A549 (cell line): Measurements from ENCODE around the gene ALOX15. TPM values are rescaled to one million over a fixed set of nuclear protein-coding genes. Genes with fewer than 3 reads are reported as not detected.

ENCODE experiments used
- ATAC-seq, 2 experiments: fragments of 200-7000 bp in 1 of 2; fragments of >200 bp in 1 of 2; cut with Nextera tagmentation in 1 of 2; cut with Tn5 transposase in 1 of 2; 3 replicates each; pipeline versions ENCODE4 v1.8.0 to v1.9.1; 2018 to 2020; ENCODE audit warnings: mild to moderate bottlenecking in 1 of 2, moderate library complexity in 1 of 2
- CTCF ChIA-PET: fragments of 300-600 bp; sonication (Branson Sonifier 250); formaldehyde crosslinking; extraction: SDS; loops from one replicate; lab custom pipeline; 2021; ENCODE audit warnings: antibody characterized with exemption, inconsistent platforms; lab: Yijun Ruan, JAX
- POLR2A ChIA-PET: fragments of 350-600 bp; formaldehyde crosslinking; extraction: SDS; loops from one replicate; lab custom pipeline; 2021; ENCODE audit warnings: antibody characterized with exemption, inconsistent platforms; lab: Yijun Ruan, JAX
- DNase-seq, 2 experiments: peaks; one replicate each; pipeline versions ENCODE4 v3.0.0 to v3.0.0-alpha.2; 2011 to 2016; ENCODE audit warnings: low read depth in 1 of 2, low spot score in 1 of 2
- FAIRE-seq: peaks from 2 replicates; lab custom pipeline; 2011; peaks lifted over from hg19 to GRCh38; lab: Jason Lieb, UNC
- H3K27ac ChIP-seq, 2 experiments: fragments of >200 bp; sonication (Bioruptor Twin); formaldehyde crosslinking; 3 replicates each; pipeline ENCODE4 v1.5.1; 2016 to 2017
- H3K4me1 ChIP-seq: fragments of >200 bp; sonication (Bioruptor Twin); formaldehyde crosslinking; 3 replicates; pipeline ENCODE4 v1.6.1; 2016
- H3K4me2 ChIP-seq: fragments of >200 bp; sonication (Bioruptor Twin); formaldehyde crosslinking; 3 replicates; pipeline ENCODE4 v1.6.1; 2016
- H3K4me3 ChIP-seq: fragments of >200 bp; sonication (Bioruptor Twin); formaldehyde crosslinking; 3 replicates; pipeline ENCODE4 v1.5.1; 2016
- H3K9me3 ChIP-seq: fragments of >200 bp; sonication (Bioruptor Twin); formaldehyde crosslinking; 3 replicates; pipeline ENCODE4 v1.6.1; 2016
- BCL3 ChIP-seq: fragments of >200 bp; sonication (Bioruptor Twin); formaldehyde crosslinking; IDR thresholded peaks from 3 replicates; pipeline ENCODE4 v1.6.1; 2016
- CBX8 ChIP-seq: fragments of 200-600 bp; sonication (generic); IDR thresholded peaks from 2 replicates; pipeline ENCODE4 v1.6.1; 2016
- EHMT2 ChIP-seq: fragments of 200-600 bp; sonication (generic); IDR thresholded peaks from 2 replicates; pipeline ENCODE4 v1.6.1; 2016; ENCODE audit warnings: antibody characterized with exemption, low read depth, mild to moderate bottlenecking, moderate library complexity
- ELK1 ChIP-seq: fragments of 150-350 bp; IDR thresholded peaks from 2 replicates; pipeline ENCODE4 v1.6.1; 2014; ENCODE audit warnings: low read depth, mild to moderate bottlenecking, low read length
- FOSL2 ChIP-seq, 2 experiments: fragments of 450-650 bp in 1 of 2; fragments of >200 bp in 1 of 2; sonication (Bioruptor Twin) in 1 of 2; formaldehyde crosslinking; IDR thresholded peaks; 2 replicates each; pipeline versions ENCODE4 v1.5.0 to v1.6.1; 2016 to 2020; ENCODE audit warnings: mild to moderate bottlenecking in 1 of 2, moderate library complexity in 1 of 2
- GATA3 ChIP-seq: IDR thresholded peaks from 2 replicates; pipeline ENCODE4 v1.6.1; 2012; ENCODE audit warnings: borderline replicate concordance
- HDAC2 ChIP-seq: fragments of 200-600 bp; sonication (generic); IDR thresholded peaks from 2 replicates; pipeline ENCODE4 v1.6.1; 2016
- HEYL ChIP-seq: fragments of 250-450 bp; sonication (Bioruptor Pico); IDR thresholded peaks from 2 replicates; pipeline ENCODE4 v1.8.0; 2021; ENCODE audit warnings: mild to moderate bottlenecking, moderate library complexity
- HOXA7 ChIP-seq: fragments of 250-450 bp; sonication (Bioruptor Pico); IDR thresholded peaks from 2 replicates; pipeline ENCODE4 v1.5.0; 2020; ENCODE audit warnings: mild to moderate bottlenecking, moderate library complexity
- JUN ChIP-seq, 2 experiments: fragments of >200 bp; sonication (Bioruptor Twin); formaldehyde crosslinking; IDR thresholded peaks; 2 replicates in 1 of 2; 3 replicates in 1 of 2; pipeline ENCODE4 v1.6.1; 2016 to 2017
- JUNB ChIP-seq: fragments of >200 bp; sonication (Bioruptor Twin); formaldehyde crosslinking; IDR thresholded peaks from 2 replicates; pipeline ENCODE4 v1.6.1; 2016
- KDM1A ChIP-seq: fragments of 200-600 bp; sonication (generic); IDR thresholded peaks from 2 replicates; pipeline ENCODE4 v1.6.1; 2016; ENCODE audit warnings: low read depth, mild to moderate bottlenecking
- KDM5A ChIP-seq: fragments of 200-600 bp; sonication (generic); IDR thresholded peaks from 2 replicates; pipeline ENCODE4 v1.6.1; 2016; ENCODE audit warnings: antibody characterized with exemption, mild to moderate bottlenecking
- MAFK ChIP-seq: fragments of 450-650 bp; IDR thresholded peaks from 2 replicates; pipeline ENCODE4 v1.6.1; 2014; ENCODE audit not compliant: partially characterized antibody
- MYC ChIP-seq: IDR thresholded peaks from 2 replicates; pipeline ENCODE4 v1.6.1; 2012; ENCODE audit warnings: mild to moderate bottlenecking, inconsistent platforms, low read length, improper control_type of control experiment, borderline replicate concordance
- NFE2L2 ChIP-seq: fragments of 150-350 bp; conservative IDR thresholded peaks from 2 replicates; pipeline ENCODE4 v1.6.1; 2014; ENCODE audit warnings: low read length
- NR3C1 ChIP-seq: fragments of >200 bp; sonication (Bioruptor Twin); formaldehyde crosslinking; IDR thresholded peaks from 3 replicates; pipeline ENCODE4 v1.6.1; 2017
- PBX3 ChIP-seq: IDR thresholded peaks from 2 replicates; pipeline ENCODE4 v1.6.1; 2012
- POLR2A ChIP-seq: IDR thresholded peaks from 2 replicates; pipeline ENCODE4 v1.6.1; 2012; ENCODE audit warnings: mild to moderate bottlenecking, low read length
- RCOR1 ChIP-seq: fragments of 150-350 bp; IDR thresholded peaks from 2 replicates; pipeline ENCODE4 v1.6.1; 2014; ENCODE audit warnings: antibody characterized with exemption, low read length, low read depth
- RFX5 ChIP-seq: fragments of 450-650 bp; IDR thresholded peaks from 2 replicates; pipeline ENCODE4 v1.7.1; 2014; ENCODE audit warnings: antibody characterized with exemption, mild to moderate bottlenecking, moderate library complexity
- SMC3 ChIP-seq: fragments of >200 bp; sonication (Bioruptor Twin); formaldehyde crosslinking; IDR thresholded peaks from 3 replicates; pipeline ENCODE4 v1.6.1; 2018; ENCODE audit warnings: inconsistent platforms
- TFCP2L1 ChIP-seq: fragments of 250-450 bp; sonication (Bioruptor Pico); IDR thresholded peaks from 2 replicates; pipeline ENCODE4 v1.5.0; 2021; ENCODE audit warnings: mild to moderate bottlenecking
- TP53 ChIP-seq: fragments of 250-450 bp; sonication (Bioruptor Pico); IDR thresholded peaks from 2 replicates; pipeline ENCODE4 v1.5.0; 2021; ENCODE audit warnings: mild to moderate bottlenecking, moderate library complexity
- ZC3H11A ChIP-seq: fragments of 450-650 bp; IDR thresholded peaks from 2 replicates; pipeline ENCODE4 v1.6.1; 2014; ENCODE audit warnings: antibody characterized with exemption, mild to moderate bottlenecking
- ZFP36 ChIP-seq: fragments of 450-650 bp; IDR thresholded peaks from 2 replicates; pipeline ENCODE4 v1.6.1; 2014; ENCODE audit warnings: borderline replicate concordance; ENCODE audit not compliant: partially characterized antibody
- WGBS: methylation state at CpG from one replicate; pipeline ENCODE4 v1.1.6; 2017; ENCODE audit errors: missing lambda C conversion rate; 5-methylcytosine and 5-hydroxymethylcytosine counted together
- polyA plus RNA-seq, 4 experiments: library from polyadenylated mRNA; depleted of rRNA in 3 of 4; stranded (reverse); fragments of >200 nt; fragmentation: RNase III in 1 of 4; extraction: RNeasy Plus Mini Kit Qiagen cat#74134 plus additional on column Dnase treatment in 1 of 4; gene quantifications; 2 replicates in 3 of 4; 3 replicates in 1 of 4; pipeline ENCODE4 v1.2.3, GENCODE V29; 2011 to 2017
- TF ChIP-seq, protein P1 (sequence below): IDR thresholded peaks from 2 replicates; pipeline ENCODE4 v1.6.1; 2012
- TF ChIP-seq, protein P2 (sequence below): fragments of 450-650 bp; IDR thresholded peaks from 2 replicates; pipeline ENCODE4 v1.6.1; 2014; ENCODE audit warnings: antibody characterized with exemption

ALOX15 gene
- polyA plus RNA-seq, 2 of the 4 experiments (the other 2 are of a cell fraction) = 0.08 to 0.12 TPM

GRCh38 chr17:4583206-4583605, 58.3 kb downstream of the ALOX15 start:
- CTCF ChIA-PET = interaction anchor here (0.6 to 2.6 kb wide), 14 partner anchors 9 to 49 kb away, joined by 3 to 24 read pairs (median 4); no protein-coding TSS in a partner anchor

DNA sequence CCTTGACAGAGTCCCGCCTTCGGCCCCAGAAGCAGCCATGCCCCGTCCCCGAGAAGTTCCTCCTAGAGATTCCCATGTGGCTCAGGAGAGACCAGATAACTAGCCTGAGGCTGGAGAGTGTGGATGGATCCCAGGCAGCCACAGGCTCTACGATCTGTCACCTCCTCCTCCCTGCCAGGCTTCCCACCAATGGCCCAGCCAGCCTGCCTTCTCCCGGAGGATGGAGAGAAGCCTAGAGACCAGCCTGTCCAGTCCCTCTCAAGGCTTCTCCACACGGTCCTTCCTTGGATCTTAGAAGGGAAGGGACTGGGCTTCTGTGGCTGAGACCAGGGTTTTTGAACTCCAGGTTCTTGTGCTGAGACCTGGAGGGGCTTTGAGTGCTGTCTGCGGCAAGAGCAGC, 58.8 kb downstream of the ALOX15 start:
- no peak overlapping the region for H3K4me2 ChIP-seq
- no peak for TF ChIP-seq NR3C1
- TF ChIP-seq JUNB = no peak
- TF ChIP-seq, protein P1, sequence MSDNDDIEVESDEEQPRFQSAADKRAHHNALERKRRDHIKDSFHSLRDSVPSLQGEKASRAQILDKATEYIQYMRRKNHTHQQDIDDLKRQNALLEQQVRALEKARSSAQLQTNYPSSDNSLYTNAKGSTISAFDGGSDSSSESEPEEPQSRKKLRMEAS = no peak
- no peak for TF ChIP-seq BCL3
- no peak for TF ChIP-seq TFCP2L1 (CRISPR knock-in tag)
- TF ChIP-seq EHMT2 = no peak
- no peak for TF ChIP-seq PBX3
- no peak for TF ChIP-seq KDM1A
- no peak for TF ChIP-seq MYC
- no peak for TF ChIP-seq SMC3
- no peak for TF ChIP-seq GATA3
- TF ChIP-seq JUN (IDR thresholded peaks at IDR 0.05) = no peak
- TF ChIP-seq MAFK = no peak
- TF ChIP-seq HDAC2 = no peak
- TF ChIP-seq, all 56 proteins: peak for 0
- Histone ChIP-seq H3K27ac (no peak overlapping the region), H3K4me3 (no peak overlapping the region), H3K4me1 (peaks cover 7% of the 10 kb centered on the region; the same call in 2 of the 3 replicates), H3K9me3 (no peaks in the 10 kb centered on the region)
- WGBS = 62% methylated on average over 8 of the region's 8 CpGs
- no peak for FAIRE-seq
- DNase-seq = no peak
- CTCF ChIA-PET = interaction anchor here (4.1 kb wide), 1 partner anchor 15 kb away, joined by 69 read pairs; no protein-coding TSS in a partner anchor
- ATAC-seq = no peak
- POLR2A ChIA-PET = no interaction called here

More at GRCh38 chr17:4583206-4583605, 58.3 kb downstream of the ALOX15 start:
- H3K4me3 ChIP-seq = no peak overlapping the region; the same call in 2 of the 3 replicates
- no peaks in the 10 kb centered on the region for H3K9me3 ChIP-seq
- DNase-seq (no peak), ATAC-seq (no peak), FAIRE-seq (no peak)
- H3K4me1 ChIP-seq = peaks cover 7% of the 10 kb centered on the region; the same call in 2 of the 3 replicates
- POLR2A ChIA-PET = no interaction called here
- whole genome bisulfite sequencing = 55% methylated on average over 3 of the region's 3 CpGs
- no peak overlapping the region; the same call in 2 of the 3 replicates for H3K4me2 ChIP-seq
- H3K27ac ChIP-seq = no peak overlapping the region
- TF ChIP-seq FOSL2 (IDR thresholded peaks at IDR 0.05) (no peak), FOSL2 (CRISPR knock-in tag; IDR thresholded peaks at IDR 0.05) (no peak), POLR2A (no peak), TP53 (CRISPR knock-in tag) (no peak)
- TF ChIP-seq, protein P1 = no peak

DNA sequence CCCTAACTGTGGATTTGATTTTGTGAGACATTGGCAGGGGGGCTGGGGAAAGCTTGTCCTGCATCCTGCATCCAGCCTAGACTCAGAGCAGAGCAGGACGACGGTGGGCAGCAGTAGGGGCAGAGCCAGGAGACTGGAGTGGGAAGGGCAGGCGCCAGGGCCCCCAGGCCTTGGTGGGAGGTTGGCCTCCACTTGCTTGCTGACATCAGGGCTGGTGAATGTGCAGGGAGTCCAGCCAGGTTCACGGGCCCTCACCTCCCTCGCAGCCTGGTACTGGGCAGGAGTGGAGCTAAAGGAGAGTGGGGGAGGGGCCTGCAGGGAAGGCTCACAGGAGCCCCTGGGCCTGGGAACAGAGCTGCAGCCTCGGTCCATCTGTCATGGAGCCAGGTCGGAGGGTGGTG, 59.4 kb downstream of the ALOX15 start:
- DNase-seq = no peak
- Histone ChIP-seq H3K9me3 (no peaks in the 10 kb centered on the region), H3K4me2 (no peak overlapping the region), H3K4me3 (no peak overlapping the region), H3K4me1 (peaks cover 7% of the 10 kb centered on the region; the same call in 2 of the 3 replicates), H3K27ac (no peak overlapping the region)
- no peak for FAIRE-seq
- 39% methylated on average over 7 of the region's 7 CpGs for WGBS
- ChIA-PET POLR2A (interaction anchor here (0.6 kb wide), 1 partner anchor 15 kb away, joined by 4 read pairs; no protein-coding TSS in a partner anchor), CTCF (interaction anchor here (1.5 to 4.1 kb wide), 2 partner anchors 14 to 43 kb away, joined by 4 to 69 read pairs; no protein-coding TSS in a partner anchor)
- ATAC-seq = no peak
- TF ChIP-seq KDM5A (no peak), ZFP36 (no peak), NFE2L2 (no peak), RCOR1 (no peak), EHMT2 (no peak), HEYL (CRISPR knock-in tag) (no peak), GATA3 (no peak), RFX5 (no peak), ELK1 (no peak), JUN (IDR thresholded peaks at IDR 0.05) (no peak), PBX3 (no peak), HOXA7 (no peak), CBX8 (no peak), ZC3H11A (no peak), TP53 (CRISPR knock-in tag) (no peak)
- TF ChIP-seq, protein P2, sequence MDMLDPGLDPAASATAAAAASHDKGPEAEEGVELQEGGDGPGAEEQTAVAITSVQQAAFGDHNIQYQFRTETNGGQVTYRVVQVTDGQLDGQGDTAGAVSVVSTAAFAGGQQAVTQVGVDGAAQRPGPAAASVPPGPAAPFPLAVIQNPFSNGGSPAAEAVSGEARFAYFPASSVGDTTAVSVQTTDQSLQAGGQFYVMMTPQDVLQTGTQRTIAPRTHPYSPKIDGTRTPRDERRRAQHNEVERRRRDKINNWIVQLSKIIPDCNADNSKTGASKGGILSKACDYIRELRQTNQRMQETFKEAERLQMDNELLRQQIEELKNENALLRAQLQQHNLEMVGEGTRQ = no peak
